ENCODE data around the gene C1orf198. TPM values are rescaled to one million over a fixed set of nuclear protein-coding genes. Genes with fewer than 3 reads are reported as not detected.

The C1orf198 gene
- total and polyA plus RNA-seq, 2 of the 8 experiments (the other 6 are each of a cell fraction or from before 2014, with no cell fraction given) = 30.6 to 45.0 TPM

DNA sequence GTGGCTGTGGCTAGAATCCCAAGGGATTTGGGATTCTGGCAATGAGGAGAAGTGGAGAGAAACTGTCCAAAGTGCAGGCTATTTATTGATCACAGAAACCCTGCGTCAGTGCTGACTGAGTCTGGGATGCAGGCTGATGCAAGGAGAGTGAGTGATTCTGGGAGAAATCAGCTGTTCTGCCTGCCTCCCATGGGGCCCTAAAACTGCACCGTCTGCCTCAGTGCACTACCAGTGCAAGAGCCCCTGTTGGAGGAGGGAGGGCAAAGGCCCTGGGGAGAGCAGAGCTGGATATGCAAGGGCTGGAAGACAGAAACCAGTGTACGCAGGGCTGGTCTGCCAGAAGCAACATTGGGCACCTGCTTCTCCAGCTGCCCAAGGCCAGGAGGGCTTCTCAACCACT, 42.6 kb downstream of the C1orf198 start:
- Histone ChIP-seq H3K9me3 (ENCODE audit: insufficient read depth in 2 of 2, low read depth in 1 of 2, low read length in 1 of 2) (no peaks in the 10 kb centered on the region), H2AK5ac (ENCODE audit: low read depth, low read length) (no peak overlapping the region), H3K9ac (replicated peaks in 1 of 4; ENCODE audit: extremely low read depth in 1 of 4, low read depth in 3 of 4, low read length in 3 of 4) (no peak overlapping the region), H3K18ac (ENCODE audit: extremely low read depth, low read length) (no peak overlapping the region), H3K27ac (ENCODE audit: low read depth, low read length) (no peak overlapping the region), H2BK5ac (ENCODE audit: low read depth, low read length) (no peak overlapping the region), H3K4me2 (ENCODE audit: insufficient read depth in 1 of 2, low read depth in 2 of 2, low read length in 2 of 2) (no peak overlapping the region), H2BK15ac (ENCODE audit: low read length) (no peak overlapping the region), H2BK20ac (ENCODE audit: low read length) (no peak overlapping the region), H3K23me2 (ENCODE audit: low read depth, low read length) (no peaks in the 10 kb centered on the region), H3K27me3 (replicated peaks in 1 of 4; ENCODE audit: control insufficient read depth in 3 of 4, extremely low read depth in 1 of 4, insufficient read depth in 3 of 4, low read length in 3 of 4) (no peaks in the 10 kb centered on the region; a peak in 2 of 7 replicates), H2BK12ac (ENCODE audit: low read depth, low read length) (no peak overlapping the region), H3K4me1 (replicated peaks in 1 of 4; ENCODE audit: control insufficient read depth in 3 of 4, insufficient read depth in 4 of 4, low read length in 3 of 4) (no peaks in the 10 kb centered on the region), H2BK120ac (replicated peaks; ENCODE audit: low read depth, low read length) (no peak overlapping the region), H3K4me3 (ENCODE audit: extremely low read depth in 1 of 4, insufficient read depth in 2 of 4, low read depth in 3 of 4, low read length in 4 of 4) (no peak overlapping the region), H4K5ac (ENCODE audit: insufficient read length, low read depth, low read length) (no peak overlapping the region), H3K79me2 (ENCODE audit: control insufficient read depth in 1 of 2, insufficient read depth in 2 of 2, low read length in 2 of 2) (no peaks in the 10 kb centered on the region), H3K79me1 (ENCODE audit: low read depth, low read length) (no peaks in the 10 kb centered on the region), H3K36me3 (ENCODE audit: control insufficient read depth in 2 of 4, insufficient read depth in 4 of 4, low read length in 3 of 4) (no peaks in the 10 kb centered on the region), H3K23ac (ENCODE audit: insufficient read length) (no peak overlapping the region), H2AFZ (ENCODE audit: low read length) (no peak overlapping the region), H4K20me1 (replicated peaks in 1 of 2; ENCODE audit: control insufficient read depth in 1 of 2, insufficient read depth in 2 of 2, low read length in 2 of 2) (no peaks in the 10 kb centered on the region), H3K14ac (ENCODE audit: insufficient read length) (no peak overlapping the region), H3K56ac (replicated peaks; ENCODE audit: insufficient read length, low read depth, low read length) (no peak overlapping the region), H4K91ac (replicated peaks; ENCODE audit: insufficient read length, low read length) (no peak overlapping the region), H4K8ac (ENCODE audit: extremely low read depth, insufficient read depth, low read length) (no peak overlapping the region), H3K4ac (replicated peaks; ENCODE audit: insufficient read length, low read depth, low read length) (no peak overlapping the region)
- ChIA-PET POLR2A (ENCODE audit: partially characterized antibody) (interaction anchor here (1.1 kb wide), 1 partner anchor 41 kb away, joined by 3 read pairs; no protein-coding TSS in a partner anchor), CTCF (ENCODE audit: partially characterized antibody) (interaction anchor here (0.7 to 2.2 kb wide), 6 partner anchors 9 to 36 kb away, joined by 3 to 6 read pairs (median 5); no protein-coding TSS in a partner anchor)
- TF ChIP-seq, protein P1, sequence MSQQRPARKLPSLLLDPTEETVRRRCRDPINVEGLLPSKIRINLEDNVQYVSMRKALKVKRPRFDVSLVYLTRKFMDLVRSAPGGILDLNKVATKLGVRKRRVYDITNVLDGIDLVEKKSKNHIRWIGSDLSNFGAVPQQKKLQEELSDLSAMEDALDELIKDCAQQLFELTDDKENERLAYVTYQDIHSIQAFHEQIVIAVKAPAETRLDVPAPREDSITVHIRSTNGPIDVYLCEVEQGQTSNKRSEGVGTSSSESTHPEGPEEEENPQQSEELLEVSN (IDR thresholded peaks at IDR 0.05) = no peak
- no peak for TF ChIP-seq CTBP2 (IDR thresholded peaks at IDR 0.05; ENCODE audit: borderline replicate concordance, insufficient read depth, insufficient read length, low read length)
- no peak for TF ChIP-seq KDM1A (IDR thresholded peaks at IDR 0.05; ENCODE audit: borderline replicate concordance, low read length)
- TF ChIP-seq CBX8 (IDR thresholded peaks at IDR 0.05; ENCODE audit: borderline replicate concordance, low read depth, low read length) = no peak
- TF ChIP-seq NRF1 (IDR thresholded peaks at IDR 0.05; ENCODE audit: low read depth, low read length) = no peak
- TF ChIP-seq RNF2 (IDR thresholded peaks at IDR 0.05; ENCODE audit: borderline replicate concordance, low read depth, low read length, missing control alignments, poor library complexity, severe bottlenecking) = no peak
- no peak for TF ChIP-seq RXRA (IDR thresholded peaks at IDR 0.05; ENCODE audit: insufficient read depth, low read depth, low read length)
- 74% methylated on average over 3 of the region's 3 CpGs; no CpG with 5 or more reads in 1 of the 2 experiments for WGBS, 2 experiments (ENCODE audit: extremely low coverage in 1 of 2, insufficient coverage in 1 of 2, insufficient read length in 1 of 2, insufficient replicate concordance in 2 of 2, low coverage in 1 of 2, low lambda C conversion rate in 2 of 2, missing lambda C conversion rate in 1 of 2)
- DNase-seq (ENCODE audit: low read depth in 1 of 2, low spot score in 2 of 2) = peak in 1 of 2 experiments; percentile 39
- no peak for FAIRE-seq
